Left lung (tissue), 10 donors: ENCODE results near the gene MMD. TPM values are rescaled to one million over a fixed set of nuclear protein-coding genes. Genes with fewer than 3 reads are reported as not detected.

ENCODE experiments used
- ATAC-seq: fragments of 200-7000 bp; cut with Tn5 transposase; one replicate; pipeline ENCODE4 v1.9.1; 2020; ENCODE audit warnings: moderate library complexity
- DNase-seq, 4 donors: peaks; one replicate each; pipeline ENCODE4 v3.0.0-alpha.2; 2013 to 2020
- H3K27ac ChIP-seq, 2 donors: fragments of 200-600 bp; sonication (generic) in 1 of 2; one replicate each; pipeline versions ENCODE4 v1.5.0 to v1.8.0; 2020 to 2021
- H3K27me3 ChIP-seq, 2 donors: fragments of 200-600 bp; sonication (generic) in 1 of 2; one replicate each; pipeline versions ENCODE4 v1.5.0 to v1.8.0; 2020 to 2021
- H3K36me3 ChIP-seq, 2 donors: fragments of 200-600 bp; sonication (generic) in 1 of 2; one replicate each; pipeline versions ENCODE4 v1.5.0 to v1.8.0; 2020 to 2021
- H3K4me1 ChIP-seq, 2 donors: fragments of 200-600 bp; one replicate each; pipeline ENCODE4 v1.8.0; 2021
- H3K4me3 ChIP-seq, 2 donors: fragments of 200-600 bp; sonication (generic) in 1 of 2; one replicate each; pipeline versions ENCODE4 v1.5.0 to v1.8.0; 2020 to 2021; ENCODE audit warnings: mild to moderate bottlenecking in 1 of 2
- H3K9me3 ChIP-seq, 2 donors: fragments of 200-600 bp; sonication (generic) in 1 of 2; one replicate each; pipeline versions ENCODE4 v1.5.0 to v1.8.0; 2020 to 2021
- intact Hi-C, 2 donors: fragments of 100-400 bp; cut with DNase I; formaldehyde crosslinking; loops; one replicate each; pipeline versions ENCODE4 v1.11.2 to v1.14.2; 2022
- polyA plus RNA-seq, 6 donors: library from polyadenylated mRNA; unstranded; fragments of 120-200 nt; gene quantifications; one replicate each; pipeline ENCODE4 v1.2.1, GENCODE V29; 2013; ENCODE audit not compliant: insufficient read length in 6 of 6
- total RNA-seq, 2 donors: library from RNA; stranded (reverse); fragmentation: NEBNext Ultra II Directional; extraction: Animal tissue kit (Norgen Biotek cat#: 25700); gene quantifications; one replicate each; pipeline ENCODE4 v1.2.1, GENCODE V29; 2021
- TF ChIP-seq, protein P1 (sequence below), 2 donors: fragments of 200-600 bp; sonication (generic) in 1 of 2; IDR thresholded peaks; one replicate each; pipeline versions ENCODE4 v1.5.0 to v1.8.0; 2021; ENCODE audit warnings: antibody characterized with exemption in 2 of 2
- donor health status: DM: no; HTN: yes; CAD: no.
- donor health status: DM: no; HTN: no; CAD: no.

MMD gene
- total and polyA plus RNA-seq, 8 donors: 19.0 to 29.7 (median 25.1) TPM

DNA sequence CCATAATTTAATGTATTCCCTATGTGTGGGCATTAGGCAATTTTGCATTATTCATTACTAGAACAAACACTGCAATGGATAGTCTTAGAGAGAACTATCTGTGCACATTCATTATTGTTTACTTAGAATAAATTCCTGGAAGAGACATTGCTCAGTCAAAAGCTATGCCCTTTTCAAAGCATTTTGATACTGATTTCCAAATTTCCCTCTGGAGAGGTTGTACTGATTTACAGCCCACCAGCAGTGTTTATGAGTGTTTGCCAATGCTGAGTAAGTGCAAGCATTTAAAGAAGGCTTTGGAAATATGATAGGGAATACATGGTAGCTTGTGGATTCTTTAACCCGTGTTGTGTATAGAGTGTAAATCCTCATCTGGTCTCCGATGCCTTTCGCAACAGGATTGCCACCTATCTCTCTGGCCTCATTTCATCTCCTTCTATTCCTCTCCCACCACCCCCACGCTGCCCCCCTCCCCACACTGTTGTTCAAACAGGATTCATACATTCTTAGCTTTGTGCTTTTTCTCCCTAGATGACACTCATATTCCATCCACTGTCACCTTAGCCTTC lies 33.4 kb upstream of the MMD start:
- H3K27ac ChIP-seq: no peak overlapping the region
- H3K4me1 ChIP-seq: peaks cover 2 to 13% of the 10 kb centered on the region in 2 donors
- H3K36me3 ChIP-seq: no peaks in the 10 kb centered on the region
- TF ChIP-seq, protein P1, sequence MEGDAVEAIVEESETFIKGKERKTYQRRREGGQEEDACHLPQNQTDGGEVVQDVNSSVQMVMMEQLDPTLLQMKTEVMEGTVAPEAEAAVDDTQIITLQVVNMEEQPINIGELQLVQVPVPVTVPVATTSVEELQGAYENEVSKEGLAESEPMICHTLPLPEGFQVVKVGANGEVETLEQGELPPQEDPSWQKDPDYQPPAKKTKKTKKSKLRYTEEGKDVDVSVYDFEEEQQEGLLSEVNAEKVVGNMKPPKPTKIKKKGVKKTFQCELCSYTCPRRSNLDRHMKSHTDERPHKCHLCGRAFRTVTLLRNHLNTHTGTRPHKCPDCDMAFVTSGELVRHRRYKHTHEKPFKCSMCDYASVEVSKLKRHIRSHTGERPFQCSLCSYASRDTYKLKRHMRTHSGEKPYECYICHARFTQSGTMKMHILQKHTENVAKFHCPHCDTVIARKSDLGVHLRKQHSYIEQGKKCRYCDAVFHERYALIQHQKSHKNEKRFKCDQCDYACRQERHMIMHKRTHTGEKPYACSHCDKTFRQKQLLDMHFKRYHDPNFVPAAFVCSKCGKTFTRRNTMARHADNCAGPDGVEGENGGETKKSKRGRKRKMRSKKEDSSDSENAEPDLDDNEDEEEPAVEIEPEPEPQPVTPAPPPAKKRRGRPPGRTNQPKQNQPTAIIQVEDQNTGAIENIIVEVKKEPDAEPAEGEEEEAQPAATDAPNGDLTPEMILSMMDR (IDR thresholded peaks at IDR 0.05): no peak
- DNase-seq (peak in 1 of 4 donors; percentile 63), ATAC-seq (peak; percentile 8)
- H3K9me3 ChIP-seq: no peaks in the 10 kb centered on the region
- no peak overlapping the region for H3K4me3 ChIP-seq
- no peaks in the 10 kb centered on the region for H3K27me3 ChIP-seq
- intact Hi-C loops: no loop called here

DNA sequence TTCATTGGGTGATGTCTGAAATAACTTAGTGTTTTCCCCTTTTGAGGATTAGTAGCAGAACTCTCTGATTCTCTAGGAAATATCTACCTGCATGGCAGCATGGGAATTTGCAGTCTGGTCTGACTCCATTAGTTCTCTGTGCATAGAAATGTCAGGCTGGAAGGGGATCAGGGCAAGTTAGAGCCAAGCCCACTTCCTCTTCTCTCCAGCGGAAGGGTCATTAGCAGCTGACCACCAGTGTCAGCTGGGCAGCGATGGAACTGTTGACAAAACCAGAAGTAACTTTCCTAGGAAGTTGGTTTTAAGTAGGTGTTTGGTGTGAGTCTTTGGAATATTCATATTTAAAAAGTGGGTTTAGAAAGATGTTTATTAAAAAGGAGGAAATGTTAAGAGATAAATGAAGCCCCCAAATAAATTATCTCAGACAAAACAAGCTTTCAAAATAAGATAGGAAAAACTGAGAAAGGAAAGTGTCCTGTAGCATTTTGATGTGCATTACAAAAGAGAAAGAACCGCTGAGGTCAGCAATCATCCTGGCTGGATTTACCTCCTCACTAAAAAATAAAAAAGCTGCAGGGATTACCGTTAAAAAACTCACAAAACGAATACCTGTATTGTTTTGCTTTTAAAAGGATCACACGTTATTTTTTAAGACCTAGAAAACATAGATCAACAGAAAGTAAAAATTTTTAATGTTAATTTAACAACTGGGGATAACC lies 32.4 kb upstream of the MMD start:
- Histone ChIP-seq H3K4me1 (peaks cover 2 to 13% of the 10 kb centered on the region in 2 donors), H3K27ac (peak overlapping the region in 1 of 2 donors; percentile 23), H3K9me3 (no peaks in the 10 kb centered on the region), H3K36me3 (no peaks in the 10 kb centered on the region), H3K4me3 (no peak overlapping the region), H3K27me3 (no peaks in the 10 kb centered on the region)
- DNase-seq: no peak
- peak; percentile 32 for ATAC-seq
- TF ChIP-seq, protein P1 (IDR thresholded peaks at IDR 0.05): no peak
- intact Hi-C loops: no loop called here

DNA sequence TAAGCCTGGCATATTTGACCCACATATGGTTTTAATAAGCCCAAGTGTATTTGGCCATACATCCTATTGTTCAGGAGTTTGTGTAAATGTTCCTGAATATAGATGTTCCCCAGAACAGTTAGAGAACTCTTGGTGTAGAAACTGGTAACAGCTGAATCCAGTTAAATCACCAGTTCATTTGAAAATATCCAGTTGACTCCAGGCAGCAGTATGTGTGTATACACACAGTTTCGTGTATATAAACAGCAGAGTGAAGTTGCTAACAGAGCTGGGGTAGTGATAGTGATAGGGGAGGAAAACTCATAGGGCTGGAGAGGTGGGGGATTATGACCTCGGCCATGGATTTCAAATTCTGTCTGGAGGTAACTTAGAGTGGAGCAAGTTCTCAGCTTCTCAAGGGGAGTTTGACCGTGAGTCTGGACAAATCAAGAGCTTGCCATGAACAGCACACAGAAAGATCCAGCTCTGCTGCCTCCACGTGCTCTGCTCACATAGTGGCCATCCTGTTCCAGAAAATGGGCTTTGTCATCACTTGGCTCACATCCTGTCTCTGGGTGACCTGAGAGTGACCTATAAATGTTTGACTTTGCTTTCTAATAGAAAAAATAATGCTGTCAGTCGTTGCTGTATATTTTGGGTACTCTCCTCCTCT lies 30.6 kb upstream of the MMD start:
- ATAC-seq: peak; percentile 63
- H3K27ac ChIP-seq: peak overlapping the region; percentile 33 to 53
- H3K27me3 ChIP-seq: no peaks in the 10 kb centered on the region
- no peaks in the 10 kb centered on the region for H3K9me3 ChIP-seq
- peak in 2 of 4 donors; percentile 69 to 81 for DNase-seq
- intact Hi-C loops: no loop called here
- H3K4me1 ChIP-seq: peaks cover 2 to 13% of the 10 kb centered on the region in 2 donors
- TF ChIP-seq, protein P1 (IDR thresholded peaks at IDR 0.05): no peak
- H3K4me3 ChIP-seq: no peak overlapping the region
- no peaks in the 10 kb centered on the region for H3K36me3 ChIP-seq

DNA sequence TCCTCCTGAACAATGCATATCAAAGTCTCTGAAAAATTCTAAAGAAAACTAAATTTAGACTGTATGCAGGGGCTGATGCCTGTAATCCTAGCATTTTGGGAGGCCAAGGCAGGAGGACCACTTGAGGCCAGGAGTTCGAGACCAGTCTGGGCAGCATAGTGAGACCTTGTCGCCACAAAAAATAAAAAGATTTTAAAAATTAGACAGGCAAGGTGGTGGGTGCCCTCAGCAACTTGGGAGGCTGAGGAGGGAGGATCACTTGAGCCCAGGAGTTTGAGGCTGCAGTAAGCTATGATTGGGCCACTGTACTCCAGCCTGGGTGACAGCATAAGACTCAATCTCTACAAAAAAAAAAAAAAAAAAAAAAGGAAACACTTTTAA lies 30.1 kb upstream of the MMD start:
- DNase-seq: no peak

More for the DNA sequence above, 30.1 kb upstream of the MMD start:
- H3K4me3 ChIP-seq: no peak overlapping the region
- no peaks in the 10 kb centered on the region for H3K9me3 ChIP-seq
- intact Hi-C loops: no loop called here
- no peaks in the 10 kb centered on the region for H3K36me3 ChIP-seq
- peaks cover 2 to 13% of the 10 kb centered on the region in 2 donors for H3K4me1 ChIP-seq
- H3K27ac ChIP-seq: peak overlapping the region; percentile 6 to 53
- no peaks in the 10 kb centered on the region for H3K27me3 ChIP-seq
- TF ChIP-seq, protein P1 (IDR thresholded peaks at IDR 0.05): no peak
- ATAC-seq: no peak
